GM23338 (cell line): ENCODE data around the gene NRAS. TPM values are rescaled to one million over a fixed set of nuclear protein-coding genes. Genes with fewer than 3 reads are reported as not detected.

Experiments used
- ATAC-seq: fragments of 200-7000 bp; cut with Tn5 transposase; 3 replicates; pipeline ENCODE4 v1.9.1; 2020
- DNase-seq: peaks from one replicate; pipeline ENCODE4 v3.0.0-alpha.2; 2015; ENCODE audit warnings: low spot score
- H2AFZ ChIP-seq: fragments of 200-600 bp; sonication (generic); 2 replicates; pipeline ENCODE4 v1.8.0; 2016; ENCODE audit warnings: antibody characterized with exemption, mild to moderate bottlenecking, moderate library complexity
- H3F3A ChIP-seq: fragments of 200-600 bp; sonication (generic); replicated peaks from 2 replicates; pipeline ENCODE4 v1.8.0; 2017; ENCODE audit warnings: antibody characterized with exemption, mixed run types, low read depth
- H3K27ac ChIP-seq: fragments of 200-600 bp; sonication (generic); 2 replicates; pipeline ENCODE4 v1.6.1; 2016; ENCODE audit warnings: low read depth
- H3K27me3 ChIP-seq: fragments of 200-600 bp; sonication (generic); 2 replicates; pipeline ENCODE4 v1.8.0; 2016; ENCODE audit warnings: mild to moderate bottlenecking, mixed run types, moderate library complexity; ENCODE audit not compliant: insufficient read depth
- H3K36me3 ChIP-seq: fragments of 200-600 bp; sonication (generic); 2 replicates; pipeline ENCODE4 v1.8.0; 2016; ENCODE audit warnings: mild to moderate bottlenecking; ENCODE audit not compliant: insufficient read depth
- H3K4me1 ChIP-seq: fragments of 200-600 bp; sonication (generic); 2 replicates; pipeline ENCODE4 v1.8.0; 2016; ENCODE audit warnings: mild to moderate bottlenecking, moderate library complexity; ENCODE audit not compliant: insufficient read depth
- H3K4me2 ChIP-seq: fragments of 200-600 bp; sonication (generic); 2 replicates; pipeline ENCODE4 v1.7.1; 2017; ENCODE audit warnings: mixed run types
- H3K4me3 ChIP-seq: fragments of 200-600 bp; sonication (generic); 2 replicates; pipeline ENCODE4 v1.6.1; 2016; ENCODE audit warnings: mixed run types
- H3K79me2 ChIP-seq: fragments of 200-600 bp; sonication (generic); replicated peaks from 2 replicates; pipeline ENCODE4 v1.8.0; 2017; ENCODE audit warnings: mild to moderate bottlenecking; ENCODE audit not compliant: insufficient read depth
- H3K9me2 ChIP-seq: fragments of 200-600 bp; sonication (generic); 2 replicates; pipeline ENCODE4 v1.8.0; 2017; ENCODE audit not compliant: insufficient read depth
- H4K20me1 ChIP-seq: fragments of 200-600 bp; sonication (generic); replicated peaks from 2 replicates; pipeline ENCODE4 v1.8.0; 2017; ENCODE audit warnings: mild to moderate bottlenecking; ENCODE audit not compliant: insufficient read depth
- H3K27ac Mint-ChIP-seq: 2 replicates; pipeline ENCODE4 v1.8.0; 2020; ENCODE audit warnings: inconsistent platforms, mild to moderate bottlenecking, moderate library complexity, mixed read lengths
- H3K27me3 Mint-ChIP-seq: 3 replicates; pipeline ENCODE4 v1.8.0; 2022; ENCODE audit warnings: low read depth, mild to moderate bottlenecking, moderate library complexity, mixed read lengths, inconsistent platforms; ENCODE audit not compliant: insufficient read depth, poor library complexity
- H3K36me3 Mint-ChIP-seq: 3 replicates; pipeline ENCODE4 v1.8.0; 2021; ENCODE audit warnings: low read depth, mild to moderate bottlenecking, inconsistent platforms, moderate library complexity, mixed read lengths
- H3K4me1 Mint-ChIP-seq: 3 replicates; pipeline ENCODE4 v1.8.0; 2020; ENCODE audit warnings: mild to moderate bottlenecking, inconsistent platforms, mixed read lengths
- H3K4me3 Mint-ChIP-seq: 3 replicates; pipeline ENCODE4 v1.8.0; 2021; ENCODE audit warnings: moderate library complexity, mild to moderate bottlenecking, inconsistent platforms, mixed read lengths
- H3K9me3 Mint-ChIP-seq: 3 replicates; pipeline ENCODE4 v1.8.0; 2020; ENCODE audit warnings: moderate library complexity, mild to moderate bottlenecking, inconsistent platforms, mixed read lengths
- CREB1 ChIP-seq: fragments of 250-450 bp; sonication (Bioruptor Pico); IDR thresholded peaks from 2 replicates; pipeline ENCODE4 v1.5.0; 2020; ENCODE audit warnings: low read depth, mild to moderate bottlenecking, moderate library complexity
- EZH2 ChIP-seq: fragments of 200-600 bp; sonication (generic); IDR thresholded peaks from one replicate; pipeline ENCODE4 v1.8.0; 2017; ENCODE audit warnings: antibody characterized with exemption, mild to moderate bottlenecking, low read depth; ENCODE audit not compliant: unreplicated experiment
- EZH2phosphoT487 ChIP-seq: fragments of 200-600 bp; sonication (generic); IDR thresholded peaks from one replicate; pipeline ENCODE4 v1.8.1; 2018; ENCODE audit warnings: antibody characterized with exemption; ENCODE audit not compliant: unreplicated experiment
- JUNB ChIP-seq: IDR thresholded peaks from one replicate; pipeline ENCODE4 v1.6.1; 2016; ENCODE audit warnings: antibody characterized with exemption; ENCODE audit not compliant: unreplicated experiment
- STAT1 ChIP-seq: IDR thresholded peaks from one replicate; pipeline ENCODE4 v1.6.1; 2016; ENCODE audit warnings: antibody characterized with exemption; ENCODE audit not compliant: unreplicated experiment
- polyA plus RNA-seq: library from polyadenylated mRNA; unstranded; fragments of >200 nt; fragmentation: Nextera tagmentation; extraction: Ambion mirVana; gene quantifications from 2 replicates; pipeline ENCODE4 v1.2.1, GENCODE V29; 2016
- total RNA-seq: library from RNA; depleted of rRNA; stranded (reverse); fragments of >200 nt; shearing (Covaris generic); gene quantifications from 2 replicates; pipeline ENCODE4 v1.2.3, GENCODE V29; 2014
- TF ChIP-seq, protein P1 (sequence below), 2 experiments: fragments of 200-600 bp in 1 of 2; sonication (generic) in 1 of 2; conservative IDR thresholded peaks; 2 replicates each; pipeline versions ENCODE4 v1.5.1 to v1.6.1; 2016 to 2017; ENCODE audit warnings: antibody characterized with exemption in 2 of 2, low read depth in 2 of 2, mild to moderate bottlenecking in 2 of 2, moderate library complexity in 1 of 2
- TF ChIP-seq, protein P2 (sequence below): IDR thresholded peaks from one replicate; pipeline ENCODE4 v1.6.1; 2018; ENCODE audit warnings: antibody characterized with exemption; ENCODE audit not compliant: unreplicated experiment
- TF ChIP-seq, protein P3 (sequence below): fragments of 250-450 bp; sonication (Bioruptor Pico); IDR thresholded peaks from 2 replicates; pipeline ENCODE4 v1.5.0; 2020; ENCODE audit warnings: mild to moderate bottlenecking, moderate library complexity

Gene NRAS
- total and polyA plus RNA-seq, 2 experiments from 2014 or later = 22.3 to 83.2 TPM

GRCh38 chr1:114745291-114745690 is 28.7 kb upstream of the NRAS start:
- Histone ChIP-seq H4K20me1 (peaks cover 68% of the 10 kb centered on the region), H3K4me3 (no peak overlapping the region), H3K36me3 (peaks cover 35% of the 10 kb centered on the region), H3K27ac (no peak overlapping the region), H3F3A (no peaks in the 10 kb centered on the region), H3K9me2 (no peaks in the 10 kb centered on the region), H3K4me2 (no peak overlapping the region), H2AFZ (no peak overlapping the region), H3K79me2 (peaks cover 100% of the 10 kb centered on the region), H3K4me1 (peaks cover 3% of the 10 kb centered on the region), H3K27me3 (no peaks in the 10 kb centered on the region)
- H3K4me1 Mint-ChIP-seq = peaks cover 10% of the 10 kb centered on the region; the same call in 2 of the 3 replicates
- no peak overlapping the region for H3K4me3 Mint-ChIP-seq
- ATAC-seq (no peak), DNase-seq (no peak)
- H3K9me3 Mint-ChIP-seq = no peaks in the 10 kb centered on the region
- TF ChIP-seq, protein P1, sequence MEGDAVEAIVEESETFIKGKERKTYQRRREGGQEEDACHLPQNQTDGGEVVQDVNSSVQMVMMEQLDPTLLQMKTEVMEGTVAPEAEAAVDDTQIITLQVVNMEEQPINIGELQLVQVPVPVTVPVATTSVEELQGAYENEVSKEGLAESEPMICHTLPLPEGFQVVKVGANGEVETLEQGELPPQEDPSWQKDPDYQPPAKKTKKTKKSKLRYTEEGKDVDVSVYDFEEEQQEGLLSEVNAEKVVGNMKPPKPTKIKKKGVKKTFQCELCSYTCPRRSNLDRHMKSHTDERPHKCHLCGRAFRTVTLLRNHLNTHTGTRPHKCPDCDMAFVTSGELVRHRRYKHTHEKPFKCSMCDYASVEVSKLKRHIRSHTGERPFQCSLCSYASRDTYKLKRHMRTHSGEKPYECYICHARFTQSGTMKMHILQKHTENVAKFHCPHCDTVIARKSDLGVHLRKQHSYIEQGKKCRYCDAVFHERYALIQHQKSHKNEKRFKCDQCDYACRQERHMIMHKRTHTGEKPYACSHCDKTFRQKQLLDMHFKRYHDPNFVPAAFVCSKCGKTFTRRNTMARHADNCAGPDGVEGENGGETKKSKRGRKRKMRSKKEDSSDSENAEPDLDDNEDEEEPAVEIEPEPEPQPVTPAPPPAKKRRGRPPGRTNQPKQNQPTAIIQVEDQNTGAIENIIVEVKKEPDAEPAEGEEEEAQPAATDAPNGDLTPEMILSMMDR (conservative IDR thresholded peaks at IDR 0.05; ENCODE audit: low read depth in 2 of 2) = no peak
- TF ChIP-seq CREB1 = no peak
- no peak for TF ChIP-seq STAT1
- TF ChIP-seq, protein P2, sequence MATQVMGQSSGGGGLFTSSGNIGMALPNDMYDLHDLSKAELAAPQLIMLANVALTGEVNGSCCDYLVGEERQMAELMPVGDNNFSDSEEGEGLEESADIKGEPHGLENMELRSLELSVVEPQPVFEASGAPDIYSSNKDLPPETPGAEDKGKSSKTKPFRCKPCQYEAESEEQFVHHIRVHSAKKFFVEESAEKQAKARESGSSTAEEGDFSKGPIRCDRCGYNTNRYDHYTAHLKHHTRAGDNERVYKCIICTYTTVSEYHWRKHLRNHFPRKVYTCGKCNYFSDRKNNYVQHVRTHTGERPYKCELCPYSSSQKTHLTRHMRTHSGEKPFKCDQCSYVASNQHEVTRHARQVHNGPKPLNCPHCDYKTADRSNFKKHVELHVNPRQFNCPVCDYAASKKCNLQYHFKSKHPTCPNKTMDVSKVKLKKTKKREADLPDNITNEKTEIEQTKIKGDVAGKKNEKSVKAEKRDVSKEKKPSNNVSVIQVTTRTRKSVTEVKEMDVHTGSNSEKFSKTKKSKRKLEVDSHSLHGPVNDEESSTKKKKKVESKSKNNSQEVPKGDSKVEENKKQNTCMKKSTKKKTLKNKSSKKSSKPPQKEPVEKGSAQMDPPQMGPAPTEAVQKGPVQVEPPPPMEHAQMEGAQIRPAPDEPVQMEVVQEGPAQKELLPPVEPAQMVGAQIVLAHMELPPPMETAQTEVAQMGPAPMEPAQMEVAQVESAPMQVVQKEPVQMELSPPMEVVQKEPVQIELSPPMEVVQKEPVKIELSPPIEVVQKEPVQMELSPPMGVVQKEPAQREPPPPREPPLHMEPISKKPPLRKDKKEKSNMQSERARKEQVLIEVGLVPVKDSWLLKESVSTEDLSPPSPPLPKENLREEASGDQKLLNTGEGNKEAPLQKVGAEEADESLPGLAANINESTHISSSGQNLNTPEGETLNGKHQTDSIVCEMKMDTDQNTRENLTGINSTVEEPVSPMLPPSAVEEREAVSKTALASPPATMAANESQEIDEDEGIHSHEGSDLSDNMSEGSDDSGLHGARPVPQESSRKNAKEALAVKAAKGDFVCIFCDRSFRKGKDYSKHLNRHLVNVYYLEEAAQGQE = no peak
- no peak for TF ChIP-seq EZH2phosphoT487
- TF ChIP-seq, protein P3, sequence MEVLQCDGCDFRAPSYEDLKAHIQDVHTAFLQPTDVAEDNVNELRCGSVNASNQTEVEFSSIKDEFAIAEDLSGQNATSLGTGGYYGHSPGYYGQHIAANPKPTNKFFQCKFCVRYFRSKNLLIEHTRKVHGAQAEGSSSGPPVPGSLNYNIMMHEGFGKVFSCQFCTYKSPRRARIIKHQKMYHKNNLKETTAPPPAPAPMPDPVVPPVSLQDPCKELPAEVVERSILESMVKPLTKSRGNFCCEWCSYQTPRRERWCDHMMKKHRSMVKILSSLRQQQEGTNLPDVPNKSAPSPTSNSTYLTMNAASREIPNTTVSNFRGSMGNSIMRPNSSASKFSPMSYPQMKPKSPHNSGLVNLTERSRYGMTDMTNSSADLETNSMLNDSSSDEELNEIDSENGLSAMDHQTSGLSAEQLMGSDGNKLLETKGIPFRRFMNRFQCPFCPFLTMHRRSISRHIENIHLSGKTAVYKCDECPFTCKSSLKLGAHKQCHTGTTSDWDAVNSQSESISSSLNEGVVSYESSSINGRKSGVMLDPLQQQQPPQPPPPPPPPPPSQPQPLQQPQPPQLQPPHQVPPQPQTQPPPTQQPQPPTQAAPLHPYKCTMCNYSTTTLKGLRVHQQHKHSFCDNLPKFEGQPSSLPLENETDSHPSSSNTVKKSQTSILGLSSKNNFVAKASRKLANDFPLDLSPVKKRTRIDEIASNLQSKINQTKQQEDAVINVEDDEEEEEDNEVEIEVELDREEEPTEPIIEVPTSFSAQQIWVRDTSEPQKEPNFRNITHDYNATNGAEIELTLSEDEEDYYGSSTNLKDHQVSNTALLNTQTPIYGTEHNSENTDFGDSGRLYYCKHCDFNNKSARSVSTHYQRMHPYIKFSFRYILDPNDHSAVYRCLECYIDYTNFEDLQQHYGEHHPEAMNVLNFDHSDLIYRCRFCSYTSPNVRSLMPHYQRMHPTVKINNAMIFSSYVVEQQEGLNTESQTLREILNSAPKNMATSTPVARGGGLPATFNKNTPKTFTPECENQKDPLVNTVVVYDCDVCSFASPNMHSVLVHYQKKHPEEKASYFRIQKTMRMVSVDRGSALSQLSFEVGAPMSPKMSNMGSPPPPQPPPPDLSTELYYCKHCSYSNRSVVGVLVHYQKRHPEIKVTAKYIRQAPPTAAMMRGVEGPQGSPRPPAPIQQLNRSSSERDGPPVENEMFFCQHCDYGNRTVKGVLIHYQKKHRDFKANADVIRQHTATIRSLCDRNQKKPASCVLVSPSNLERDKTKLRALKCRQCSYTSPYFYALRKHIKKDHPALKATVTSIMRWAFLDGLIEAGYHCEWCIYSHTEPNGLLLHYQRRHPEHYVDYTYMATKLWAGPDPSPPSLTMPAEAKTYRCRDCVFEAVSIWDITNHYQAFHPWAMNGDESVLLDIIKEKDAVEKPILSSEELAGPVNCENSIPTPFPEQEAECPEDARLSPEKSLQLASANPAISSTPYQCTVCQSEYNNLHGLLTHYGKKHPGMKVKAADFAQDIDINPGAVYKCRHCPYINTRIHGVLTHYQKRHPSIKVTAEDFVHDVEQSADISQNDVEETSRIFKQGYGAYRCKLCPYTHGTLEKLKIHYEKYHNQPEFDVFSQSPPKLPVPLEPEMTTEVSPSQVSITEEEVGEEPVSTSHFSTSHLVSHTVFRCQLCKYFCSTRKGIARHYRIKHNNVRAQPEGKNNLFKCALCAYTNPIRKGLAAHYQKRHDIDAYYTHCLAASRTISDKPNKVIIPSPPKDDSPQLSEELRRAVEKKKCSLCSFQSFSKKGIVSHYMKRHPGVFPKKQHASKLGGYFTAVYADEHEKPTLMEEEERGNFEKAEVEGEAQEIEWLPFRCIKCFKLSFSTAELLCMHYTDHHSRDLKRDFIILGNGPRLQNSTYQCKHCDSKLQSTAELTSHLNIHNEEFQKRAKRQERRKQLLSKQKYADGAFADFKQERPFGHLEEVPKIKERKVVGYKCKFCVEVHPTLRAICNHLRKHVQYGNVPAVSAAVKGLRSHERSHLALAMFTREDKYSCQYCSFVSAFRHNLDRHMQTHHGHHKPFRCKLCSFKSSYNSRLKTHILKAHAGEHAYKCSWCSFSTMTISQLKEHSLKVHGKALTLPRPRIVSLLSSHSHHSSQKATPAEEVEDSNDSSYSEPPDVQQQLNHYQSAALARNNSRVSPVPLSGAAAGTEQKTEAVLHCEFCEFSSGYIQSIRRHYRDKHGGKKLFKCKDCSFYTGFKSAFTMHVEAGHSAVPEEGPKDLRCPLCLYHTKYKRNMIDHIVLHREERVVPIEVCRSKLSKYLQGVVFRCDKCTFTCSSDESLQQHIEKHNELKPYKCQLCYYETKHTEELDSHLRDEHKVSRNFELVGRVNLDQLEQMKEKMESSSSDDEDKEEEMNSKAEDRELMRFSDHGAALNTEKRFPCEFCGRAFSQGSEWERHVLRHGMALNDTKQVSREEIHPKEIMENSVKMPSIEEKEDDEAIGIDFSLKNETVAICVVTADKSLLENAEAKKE (CRISPR knock-in tag) = no peak
- no peak for TF ChIP-seq EZH2
- no peak for TF ChIP-seq JUNB
- no peaks in the 10 kb centered on the region for H3K27me3 Mint-ChIP-seq
- peaks cover 85% of the 10 kb centered on the region for H3K36me3 Mint-ChIP-seq
- no peak overlapping the region; the same call in 1 of the 2 replicates for H3K27ac Mint-ChIP-seq
